ENCODE results near the gene ACTR1A.

The ACTR1A gene

DNA sequence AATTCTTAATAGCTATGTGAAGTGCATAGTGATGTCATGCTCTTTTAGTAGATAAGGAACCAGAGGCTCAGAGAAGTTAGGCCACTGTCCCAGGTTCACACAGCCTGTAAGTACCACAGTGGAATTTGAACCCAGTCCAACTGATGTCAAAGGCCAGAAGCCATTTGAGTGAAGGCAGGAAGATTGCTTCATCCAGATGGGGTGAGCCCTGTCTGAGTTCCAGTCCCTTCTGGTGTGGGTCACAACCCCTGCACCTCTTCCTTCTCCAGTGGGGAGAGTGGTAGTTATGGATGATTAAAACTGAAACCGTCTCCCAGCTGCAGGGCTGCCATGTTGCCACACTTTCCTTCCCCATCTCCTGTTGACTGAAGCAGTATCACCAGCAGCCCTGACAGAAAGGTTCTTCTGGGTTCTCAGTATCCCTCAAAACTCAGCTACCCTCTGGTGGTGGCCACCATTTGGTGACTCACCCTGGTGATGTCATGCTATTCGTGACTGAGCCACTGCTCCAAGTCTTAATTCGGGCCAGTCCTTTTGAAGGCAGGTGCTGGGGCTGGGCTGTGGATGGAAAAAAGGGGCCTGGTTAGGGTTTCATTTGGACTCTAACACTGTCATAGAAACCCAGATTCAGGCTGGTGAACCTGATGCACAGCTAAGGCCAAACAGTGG is 49.7 kb downstream of the ACTR1A start:
- peak in 2 of 4 experiments; percentile 30 to 52 for DNase-seq

DNA sequence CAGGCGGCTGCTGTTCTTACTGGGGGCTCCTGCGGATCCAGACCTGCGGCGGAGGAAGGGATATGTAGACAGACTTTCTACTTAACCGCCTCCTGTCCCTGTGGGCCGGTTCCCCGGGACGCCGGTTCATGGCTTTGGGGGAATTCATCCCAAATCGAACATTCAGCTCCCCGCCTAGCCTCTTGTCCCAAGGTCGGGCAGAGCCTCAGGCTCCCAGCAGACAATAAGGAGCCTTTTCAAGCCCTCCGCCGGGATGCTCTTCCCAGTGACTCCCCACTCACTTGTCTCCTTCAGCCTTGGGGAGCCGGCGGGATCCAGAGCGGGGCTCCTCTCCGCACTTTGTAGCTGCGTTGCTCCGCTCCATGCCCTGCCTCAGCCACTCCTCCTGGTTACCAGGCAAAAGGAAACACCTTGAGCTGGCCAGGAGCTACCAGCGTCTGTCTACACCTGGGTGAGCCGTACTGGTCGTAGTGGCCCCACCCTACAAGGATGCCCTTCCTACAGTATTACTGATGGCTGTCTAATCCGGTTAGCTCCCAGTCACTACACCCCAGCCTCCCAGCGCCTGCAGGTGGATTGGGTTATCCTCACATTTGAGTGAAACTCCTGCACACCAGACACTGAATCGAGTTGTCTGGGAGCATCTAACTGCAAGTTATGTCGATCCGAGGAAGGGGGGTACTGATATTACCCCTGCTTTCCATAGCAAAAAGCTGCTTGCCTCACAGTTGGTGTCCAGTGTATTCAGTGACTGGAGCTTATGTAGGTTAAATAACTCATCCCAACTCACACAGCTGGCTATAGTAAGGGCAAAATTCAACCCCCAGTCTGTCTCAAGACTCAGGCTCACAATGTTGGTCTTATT is 51.2 kb downstream of the ACTR1A start, which contains the start of gene C10orf95:
Gene C10orf95 (minus strand): TSS at position 439 of the 865 bp plus-strand sequence. CDS start 450 bp downstream, outside the sequence.
- DNase-seq, result no peak

DNA sequence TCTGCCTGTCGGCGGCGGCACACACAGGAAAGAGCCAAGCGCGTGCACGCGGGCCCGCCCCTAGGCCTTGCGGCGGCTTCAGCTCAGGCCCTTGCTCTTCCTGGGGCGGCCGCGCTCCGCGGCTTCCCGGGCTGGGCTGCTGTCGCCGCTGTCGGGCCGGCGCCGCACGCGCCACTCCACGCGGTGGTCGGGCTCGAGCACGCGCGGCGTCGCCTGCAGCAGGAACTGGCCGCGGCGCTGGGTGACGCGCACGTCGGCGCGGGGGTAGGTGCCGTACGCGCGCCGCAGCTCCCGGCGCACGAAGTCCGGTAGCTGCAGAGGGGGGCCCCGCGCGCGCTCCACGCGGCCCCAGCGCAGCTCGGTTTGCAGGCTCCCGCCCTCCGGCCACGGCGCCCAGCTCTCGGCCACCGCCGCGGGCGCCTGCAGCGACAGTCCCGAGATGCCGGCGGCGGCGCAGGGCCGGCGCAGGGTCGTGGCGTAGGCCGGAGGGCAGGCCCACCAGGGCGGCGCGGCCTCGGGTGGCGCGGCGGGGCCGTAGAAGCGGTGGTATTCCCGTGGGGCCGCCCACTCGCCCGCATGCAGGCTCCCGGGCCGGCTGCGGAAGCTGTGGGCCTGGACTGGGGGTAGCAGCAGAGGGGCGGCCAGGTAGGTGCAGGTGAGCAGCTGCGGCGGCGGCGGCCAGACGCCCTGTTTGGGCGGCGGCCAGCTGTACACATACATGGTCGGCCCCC is 52.0 kb downstream of the ACTR1A start:
- DNase-seq, result peak; percentile 49 to 93 (median 74)

DNA sequence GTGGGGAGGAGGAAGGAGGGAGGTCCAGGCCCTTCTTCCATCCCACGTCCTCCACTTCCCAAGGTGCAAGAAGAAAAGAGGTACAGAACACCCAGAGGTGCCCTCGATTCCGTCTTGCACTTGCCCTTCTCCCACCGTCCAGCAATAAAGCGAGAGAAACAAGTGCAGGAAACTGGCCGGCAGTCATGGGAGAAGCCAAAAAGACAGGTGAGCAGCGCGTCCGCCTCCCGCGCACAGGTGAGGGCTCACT is 52.5 kb downstream of the ACTR1A start:
- DNase-seq, result no peak

DNA sequence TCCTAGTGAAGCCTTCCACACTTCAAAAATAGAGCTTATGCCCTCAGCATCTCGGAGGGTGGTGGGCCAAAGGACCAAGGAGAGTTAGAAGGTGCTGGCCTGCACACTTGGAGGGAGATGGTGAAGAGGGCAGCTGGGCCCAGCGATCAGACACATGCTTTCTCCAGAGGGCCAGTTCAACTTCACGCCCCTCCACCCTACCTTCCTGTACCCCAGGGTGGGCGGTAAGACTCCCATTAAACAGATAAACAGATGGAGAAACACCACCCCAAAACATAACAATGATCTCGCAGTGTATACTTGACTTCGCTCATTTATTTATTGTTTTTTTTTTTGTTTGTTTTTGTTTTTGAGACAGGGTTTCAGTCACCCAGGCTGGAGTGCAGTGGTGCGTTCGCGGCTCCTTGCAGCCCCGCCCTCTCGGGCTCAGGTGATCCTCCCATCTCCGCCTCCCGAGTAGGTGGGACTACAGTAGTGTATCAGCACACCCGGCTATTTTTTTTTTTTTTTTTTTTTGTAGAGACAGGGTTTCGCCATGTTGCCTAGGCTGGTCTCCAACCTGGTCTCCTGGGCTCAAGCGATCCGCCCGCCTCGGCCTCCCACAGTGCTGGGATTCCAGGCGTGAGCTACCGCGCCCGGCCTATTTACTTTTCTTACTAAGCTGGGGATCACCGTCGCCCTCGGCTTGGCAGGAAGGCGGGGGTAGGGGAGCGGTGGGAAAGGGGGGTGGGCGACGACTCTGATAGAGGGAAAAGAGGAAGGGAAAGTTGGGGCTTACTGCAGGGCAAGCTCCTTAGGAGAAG is 53.0 kb downstream of the ACTR1A start:
- peak; percentile 49 to 77 (median 68) for DNase-seq

DNA sequence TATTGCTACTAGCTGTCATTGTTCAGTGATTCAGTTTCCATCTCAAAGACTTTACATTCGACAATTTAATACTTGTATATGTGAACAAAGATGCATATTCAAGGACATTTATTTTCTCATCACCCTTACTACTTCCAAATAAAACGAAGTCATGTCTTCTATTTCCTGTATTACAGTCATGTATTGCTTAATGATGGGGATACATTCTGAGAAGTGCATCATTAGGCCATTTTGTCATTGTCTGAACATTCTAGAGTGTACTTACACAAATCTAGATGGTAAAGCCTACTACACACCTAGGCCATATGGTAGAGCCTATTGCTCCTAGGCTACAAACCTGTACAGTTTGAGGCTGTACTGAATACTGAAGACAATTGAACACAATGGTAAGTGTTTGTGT is 57.7 kb downstream of the ACTR1A start:
- no peak for DNase-seq

DNA sequence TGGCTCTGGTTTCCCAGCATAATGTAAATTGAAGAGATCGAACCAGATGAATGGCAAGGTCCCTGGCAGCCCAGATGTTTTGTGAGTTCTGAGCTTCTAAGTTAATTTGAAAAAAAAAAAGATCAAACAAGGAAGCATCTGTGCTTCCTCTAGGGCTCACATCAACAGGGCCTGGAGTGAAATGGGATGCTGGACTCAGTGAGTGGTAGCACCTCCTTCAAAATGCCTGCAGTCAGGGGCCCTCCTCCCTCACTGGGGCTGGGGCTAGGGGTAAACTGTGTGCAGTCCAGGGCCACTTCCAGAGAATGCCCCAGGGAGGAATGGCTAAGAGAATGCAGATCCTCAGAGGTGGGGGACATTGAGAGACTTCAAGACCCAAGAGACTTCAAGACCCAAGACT is 64.1 kb downstream of the ACTR1A start:
- DNase-seq, result no peak

DNA sequence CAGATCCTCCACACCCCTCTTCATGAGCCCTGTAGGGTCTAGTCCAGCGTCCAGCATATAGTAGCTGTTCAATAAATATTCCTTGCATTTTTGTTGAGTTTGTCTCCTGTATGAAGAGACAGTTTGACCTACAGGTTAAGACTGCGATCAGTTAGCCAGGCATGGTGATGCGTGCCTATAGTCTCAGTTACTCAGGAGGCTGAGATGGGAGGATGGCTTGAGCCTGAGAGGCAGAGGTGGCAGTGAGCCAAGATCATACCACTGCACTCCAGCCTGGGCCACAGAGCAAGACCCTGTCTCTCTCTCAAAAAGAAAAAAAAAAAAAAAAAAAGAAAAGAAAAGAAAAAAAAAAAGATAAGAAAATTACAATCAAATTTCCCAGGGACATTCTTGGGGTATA is 65.0 kb downstream of the ACTR1A start:
- no peak for DNase-seq

DNA sequence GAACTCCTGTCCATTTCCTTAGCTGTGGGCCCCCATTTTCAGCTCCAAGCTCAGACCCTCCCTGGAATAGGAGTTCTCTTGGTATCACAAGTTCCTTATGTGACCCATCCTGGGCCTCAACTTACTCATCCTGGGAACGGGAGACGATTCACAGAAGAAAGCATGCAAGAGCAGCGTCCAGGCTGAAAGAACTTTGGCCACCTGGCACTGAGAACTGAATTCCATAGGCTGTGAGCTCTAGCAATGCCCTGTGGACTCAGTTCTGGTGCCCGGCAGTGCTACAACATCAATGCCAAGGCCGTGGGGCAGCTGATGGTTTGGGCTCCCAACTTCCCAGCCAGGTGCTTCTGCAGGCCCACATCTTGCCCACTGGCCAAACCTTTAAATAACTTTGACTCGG is 66.2 kb downstream of the ACTR1A start:
- no peak for DNase-seq

DNA sequence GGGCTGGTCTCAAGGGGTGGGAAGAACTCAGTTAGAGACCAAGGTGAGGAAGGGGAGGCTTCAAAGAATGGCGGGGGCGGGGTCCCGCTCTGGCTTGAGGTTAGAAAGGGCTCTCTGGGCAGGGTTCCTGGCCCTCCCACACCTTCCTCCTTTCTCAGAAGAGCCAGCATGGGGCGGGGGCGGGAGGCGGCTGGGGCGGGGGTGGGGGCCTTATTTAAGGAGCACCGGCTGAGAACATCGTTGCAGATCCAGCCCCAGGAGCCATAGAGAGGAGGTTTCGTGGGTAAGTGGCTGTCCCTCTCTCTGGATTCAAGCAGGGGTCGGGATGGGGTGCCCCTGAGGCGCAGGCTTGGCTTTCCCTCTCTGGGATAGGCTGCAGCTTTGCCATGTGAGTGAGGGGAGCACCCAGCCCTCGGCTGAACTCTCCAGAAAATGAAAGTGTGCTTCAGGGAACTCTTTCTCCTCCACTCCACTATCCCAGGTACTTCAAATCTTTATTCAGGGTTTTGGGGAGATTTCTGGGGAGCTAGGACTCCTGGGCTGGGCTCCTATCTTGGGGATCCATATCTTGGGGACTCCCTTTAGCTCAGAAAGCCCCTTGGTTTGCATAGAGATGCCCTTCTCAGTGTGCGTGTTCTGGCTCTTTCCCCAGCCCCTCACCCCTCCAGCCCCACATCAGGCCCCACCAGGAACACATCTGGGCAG is 66.8 kb downstream of the ACTR1A start:
- DNase-seq, result no peak

DNA sequence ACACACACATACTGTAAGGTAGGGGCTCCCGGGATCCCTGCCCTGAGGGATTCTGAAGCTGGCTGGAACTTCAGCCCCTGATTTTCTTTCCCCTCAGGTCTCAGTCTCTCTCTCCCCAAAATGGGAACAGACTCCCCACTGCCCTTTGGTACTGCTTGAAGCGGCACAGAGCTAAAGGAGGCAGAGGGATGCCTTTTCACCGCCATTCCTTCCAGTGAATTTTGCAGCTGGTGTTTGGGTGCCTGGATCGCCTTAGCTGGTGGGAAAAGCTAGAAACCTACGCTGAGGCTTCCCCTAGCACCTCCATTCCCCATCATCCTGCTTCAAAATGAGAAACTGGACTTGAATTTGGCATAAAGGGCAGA is 67.4 kb downstream of the ACTR1A start:
- no peak for DNase-seq

DNA sequence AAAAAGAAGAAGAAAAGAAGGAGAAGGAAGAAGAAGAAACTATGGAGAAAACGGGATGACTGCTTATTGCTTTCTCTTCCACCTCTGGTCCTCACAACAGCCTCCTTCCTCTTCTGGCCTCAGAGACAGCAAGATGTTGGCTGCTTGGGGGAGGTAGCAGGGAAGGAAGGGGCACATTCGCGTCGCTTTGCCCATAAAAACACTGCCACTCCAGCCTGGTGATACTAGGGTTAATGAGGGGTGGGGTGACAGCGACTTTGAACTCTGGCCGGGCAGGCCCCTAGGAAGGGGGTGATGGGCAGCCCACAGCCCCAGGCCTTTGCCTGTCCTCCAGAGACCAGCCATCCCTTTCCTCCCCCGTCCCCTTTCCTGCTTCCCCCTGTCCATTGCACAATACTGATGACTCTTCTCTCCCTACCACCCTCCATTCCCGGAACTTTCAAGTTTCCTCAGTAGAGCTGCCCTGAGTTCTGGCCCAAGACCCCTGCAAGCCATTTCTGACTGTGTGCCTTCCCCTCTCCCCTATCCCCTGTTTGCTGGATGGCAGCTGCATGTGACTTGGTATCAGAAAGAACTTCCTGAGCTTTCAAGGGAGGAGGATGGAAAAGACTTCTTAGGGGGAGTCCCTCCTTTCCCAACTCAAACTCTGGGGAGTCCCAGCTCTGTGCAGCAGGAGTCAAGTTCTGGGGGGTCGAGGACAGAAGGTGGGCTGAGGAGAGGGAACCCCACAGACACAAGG is 67.9 kb downstream of the ACTR1A start:
- DNase-seq, result no peak

DNA sequence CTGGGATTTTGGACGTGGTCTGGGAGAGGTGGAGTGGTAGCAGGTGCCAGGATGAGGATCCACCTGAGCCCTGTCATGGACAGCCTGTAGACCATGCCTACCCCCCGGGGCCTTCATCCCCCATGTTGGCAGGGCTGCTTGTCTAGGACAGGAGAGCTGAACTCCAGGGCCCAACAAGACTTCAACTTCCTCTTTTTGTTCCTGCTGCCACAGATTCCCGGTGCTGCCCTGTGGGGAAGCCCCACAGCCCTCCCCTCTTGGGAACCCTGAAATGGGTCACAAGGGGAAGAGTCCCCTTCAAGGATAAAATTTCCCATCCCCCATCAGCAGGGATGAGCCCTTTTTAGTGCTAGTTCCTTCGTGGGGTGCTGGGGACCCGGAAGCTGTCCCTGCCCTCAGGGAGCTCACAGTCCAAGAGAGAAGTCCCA is 68.9 kb downstream of the ACTR1A start:
- DNase-seq, result no peak

DNA sequence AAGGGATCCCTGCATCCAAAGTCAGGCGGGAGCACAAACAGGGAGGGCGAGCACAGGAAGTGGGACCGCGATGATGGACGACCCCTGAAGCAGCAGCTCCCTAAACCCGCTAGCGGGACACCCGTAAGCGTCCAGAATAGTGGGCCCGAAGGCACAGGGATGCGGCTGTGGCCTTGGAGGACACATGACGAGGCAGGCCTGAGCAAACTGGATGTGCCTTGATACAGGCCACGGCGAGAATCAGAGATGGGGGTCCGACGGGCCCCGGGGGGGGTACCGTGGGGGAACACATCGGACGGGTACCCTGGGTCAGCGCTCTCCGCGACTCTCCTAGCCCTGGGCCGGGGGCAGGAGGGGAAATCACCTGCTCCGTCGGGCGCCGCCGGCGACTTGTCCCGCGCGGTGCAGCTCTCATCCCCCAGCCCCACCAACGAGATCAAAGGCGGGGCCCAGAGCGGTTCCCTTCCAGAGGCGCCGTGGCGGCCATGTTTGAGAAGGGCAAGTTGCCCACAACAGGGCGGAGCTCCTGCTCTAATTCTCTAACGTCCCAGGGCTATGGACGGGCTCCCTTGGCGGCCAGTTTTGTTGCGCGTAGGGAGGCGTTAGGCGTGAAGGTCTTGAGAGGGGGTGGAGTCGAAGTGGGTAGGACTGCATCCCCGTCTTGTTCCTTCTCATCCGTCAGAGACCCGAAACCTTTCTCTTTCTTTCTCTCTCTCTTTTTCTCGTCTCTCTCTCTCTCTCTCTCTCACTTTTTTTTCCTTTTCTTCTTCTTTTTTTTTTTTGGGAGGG is 70.2 kb downstream of the ACTR1A start, which contains the start of gene CUEDC2:
Gene CUEDC2 (minus strand): TSS at position 413 of the 789 bp plus-strand sequence. CDS start 7,386 bp downstream, outside the sequence.
- peak; percentile 82 to 96 (median 88) for DNase-seq

DNA sequence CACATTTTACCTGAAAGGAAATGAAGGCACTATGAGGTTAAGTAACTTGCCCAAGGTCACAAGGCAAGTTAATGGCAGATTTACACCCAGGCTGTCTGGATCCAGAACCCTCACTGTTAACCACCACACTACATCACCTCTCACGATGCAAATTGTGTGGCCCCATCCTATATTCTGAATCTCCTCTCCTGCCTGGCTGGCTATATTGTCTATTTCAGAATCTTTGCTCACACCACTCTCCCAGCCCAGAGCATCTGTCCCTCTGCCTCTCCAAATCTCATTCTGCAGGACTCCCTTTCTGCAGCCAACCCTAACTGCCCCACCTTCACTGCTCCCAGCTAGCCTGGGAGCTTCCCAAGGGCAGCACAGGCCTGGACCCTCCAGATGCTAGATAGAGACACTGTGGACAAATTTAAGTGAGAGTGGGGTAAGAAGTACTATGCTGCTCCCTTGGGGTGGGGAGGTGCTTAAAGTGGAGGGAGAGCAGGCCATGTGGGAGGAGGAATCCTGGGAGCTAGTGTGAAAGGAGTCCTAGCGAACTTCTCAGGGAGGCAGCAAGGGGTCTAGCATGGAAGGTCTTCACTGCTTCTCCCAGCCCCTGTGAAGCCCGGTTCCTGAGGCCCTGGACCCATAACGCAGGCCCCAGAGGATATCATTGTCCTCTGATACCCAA is 70.9 kb downstream of the ACTR1A start:
- DNase-seq, result no peak

DNA sequence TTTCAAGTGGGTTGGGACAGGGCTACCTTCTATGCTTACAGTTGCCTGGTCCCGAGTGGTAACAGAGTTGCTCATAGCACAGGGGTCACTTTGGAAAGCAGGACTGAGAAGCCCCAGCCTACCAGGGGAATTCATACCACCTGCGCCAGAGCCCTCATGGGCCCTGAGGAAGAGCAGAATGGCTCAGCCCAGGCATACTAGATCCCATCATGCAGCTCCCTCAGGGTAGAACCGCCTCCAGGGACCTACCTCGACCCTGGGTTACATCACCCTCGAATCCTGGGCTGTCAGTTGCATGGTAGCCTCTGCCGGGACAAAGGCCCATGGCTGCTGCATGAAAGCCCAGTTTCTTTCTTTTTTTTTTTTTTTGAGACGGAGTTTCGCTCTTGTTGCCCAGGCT is 73.0 kb downstream of the ACTR1A start:
- DNase-seq, result no peak
